Kidney epithelial cell (primary cell): Measurements from ENCODE around the gene MAN2A1. TPM values are rescaled to one million over a fixed set of nuclear protein-coding genes. Genes with fewer than 3 reads are reported as not detected.

ENCODE experiments used
- DNase-seq: peaks from one replicate; pipeline ENCODE4 v3.0.0-alpha.2; 2010; ENCODE audit warnings: low read depth
- H3K27me3 ChIP-seq: 2 replicates; pipeline ENCODE4 v1.6.0; 2011; ENCODE audit warnings: low read length; ENCODE audit not compliant: control insufficient read depth, insufficient read depth
- H3K36me3 ChIP-seq: 2 replicates; pipeline ENCODE4 v1.5.1; 2011; ENCODE audit warnings: low read length; ENCODE audit not compliant: control insufficient read depth, insufficient read depth
- H3K4me3 ChIP-seq: 2 replicates; pipeline ENCODE4 v1.5.1; 2011; ENCODE audit warnings: low read depth, mild to moderate bottlenecking, control low read depth, low read length
- total RNA-seq: library from RNA; depleted of rRNA; stranded (reverse); fragments of >200 nt; gene quantifications from 2 replicates; pipeline ENCODE4 v1.2.3, GENCODE V29; 2015
- TF ChIP-seq, protein P1 (sequence below): IDR thresholded peaks from 2 replicates; pipeline ENCODE4 v1.5.1; 2011; ENCODE audit warnings: mild to moderate bottlenecking, moderate library complexity, low read length, control low read depth, inconsistent platforms; ENCODE audit not compliant: insufficient read depth, poor library complexity, severe bottlenecking

MAN2A1 gene
- total RNA-seq, 1 donor from 2014 or later = 53.1 TPM

DNA sequence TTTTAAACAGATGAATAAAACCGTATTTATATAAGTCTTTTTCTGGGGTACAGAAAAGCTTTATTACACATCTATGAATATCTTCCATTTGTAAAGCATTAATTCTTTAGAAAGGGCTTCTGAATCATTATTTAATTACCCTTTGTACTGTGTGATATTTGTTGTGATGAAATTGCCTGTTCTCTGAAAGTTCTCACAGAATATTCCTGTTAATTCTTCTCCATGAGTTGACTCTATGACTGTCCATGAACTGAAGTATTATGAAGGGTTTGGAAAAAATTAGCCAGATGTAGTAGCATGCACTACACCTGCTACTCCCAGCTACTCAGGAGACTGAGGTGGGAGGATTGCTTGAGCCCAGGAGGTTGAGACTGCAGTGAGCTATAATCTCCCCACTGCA lies 127.0 kb downstream of the MAN2A1 start:
- Histone ChIP-seq H3K27me3 (no peaks in the 10 kb centered on the region), H3K36me3 (no peaks in the 10 kb centered on the region), H3K4me3 (no peak overlapping the region)
- TF ChIP-seq, protein P1, sequence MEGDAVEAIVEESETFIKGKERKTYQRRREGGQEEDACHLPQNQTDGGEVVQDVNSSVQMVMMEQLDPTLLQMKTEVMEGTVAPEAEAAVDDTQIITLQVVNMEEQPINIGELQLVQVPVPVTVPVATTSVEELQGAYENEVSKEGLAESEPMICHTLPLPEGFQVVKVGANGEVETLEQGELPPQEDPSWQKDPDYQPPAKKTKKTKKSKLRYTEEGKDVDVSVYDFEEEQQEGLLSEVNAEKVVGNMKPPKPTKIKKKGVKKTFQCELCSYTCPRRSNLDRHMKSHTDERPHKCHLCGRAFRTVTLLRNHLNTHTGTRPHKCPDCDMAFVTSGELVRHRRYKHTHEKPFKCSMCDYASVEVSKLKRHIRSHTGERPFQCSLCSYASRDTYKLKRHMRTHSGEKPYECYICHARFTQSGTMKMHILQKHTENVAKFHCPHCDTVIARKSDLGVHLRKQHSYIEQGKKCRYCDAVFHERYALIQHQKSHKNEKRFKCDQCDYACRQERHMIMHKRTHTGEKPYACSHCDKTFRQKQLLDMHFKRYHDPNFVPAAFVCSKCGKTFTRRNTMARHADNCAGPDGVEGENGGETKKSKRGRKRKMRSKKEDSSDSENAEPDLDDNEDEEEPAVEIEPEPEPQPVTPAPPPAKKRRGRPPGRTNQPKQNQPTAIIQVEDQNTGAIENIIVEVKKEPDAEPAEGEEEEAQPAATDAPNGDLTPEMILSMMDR = no peak
- no peak for DNase-seq

DNA sequence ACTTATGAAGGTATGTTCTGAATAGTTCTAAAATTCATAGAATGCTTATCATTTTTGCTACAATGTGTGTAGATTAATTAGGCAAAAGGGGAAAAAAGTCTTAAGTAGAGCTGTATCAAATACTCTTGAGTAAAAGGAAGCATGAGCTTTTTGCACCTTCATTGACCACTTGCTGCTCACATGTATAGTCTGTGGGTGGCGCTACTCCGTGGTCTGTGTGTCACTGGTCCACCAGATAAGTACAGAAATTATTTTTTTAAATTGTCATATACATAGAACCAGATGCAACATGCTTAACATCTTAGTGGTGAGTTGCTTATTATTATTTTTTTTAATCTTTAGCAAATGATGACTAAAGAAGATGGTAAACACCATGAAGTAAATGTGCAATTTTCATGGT lies 130.2 kb downstream of the MAN2A1 start:
- H3K4me3 ChIP-seq = no peak overlapping the region
- DNase-seq = no peak
- H3K27me3 ChIP-seq = no peaks in the 10 kb centered on the region
- H3K36me3 ChIP-seq = no peaks in the 10 kb centered on the region
- TF ChIP-seq, protein P1 = no peak

DNA sequence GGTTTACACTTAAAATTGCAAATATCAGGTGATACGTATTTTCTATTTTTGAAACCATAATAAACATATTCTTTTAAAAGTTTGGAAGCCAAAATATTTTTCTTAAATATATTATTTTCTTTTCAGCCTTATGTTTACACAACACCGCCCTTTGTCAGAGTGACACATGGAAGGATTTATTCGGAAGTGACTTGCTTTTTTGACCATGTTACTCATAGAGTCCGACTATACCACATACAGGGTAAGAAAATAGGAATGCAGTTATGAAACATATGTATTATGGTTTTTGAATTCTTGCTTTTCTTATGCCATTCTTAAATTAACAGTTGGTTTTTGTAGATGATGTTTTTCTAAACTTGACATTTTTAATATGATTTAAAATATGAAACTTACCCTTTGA lies 133.9 kb downstream of the MAN2A1 start:
- Histone ChIP-seq H3K36me3 (no peaks in the 10 kb centered on the region), H3K27me3 (no peaks in the 10 kb centered on the region), H3K4me3 (no peak overlapping the region)
- DNase-seq = no peak
- TF ChIP-seq, protein P1 = no peak

DNA sequence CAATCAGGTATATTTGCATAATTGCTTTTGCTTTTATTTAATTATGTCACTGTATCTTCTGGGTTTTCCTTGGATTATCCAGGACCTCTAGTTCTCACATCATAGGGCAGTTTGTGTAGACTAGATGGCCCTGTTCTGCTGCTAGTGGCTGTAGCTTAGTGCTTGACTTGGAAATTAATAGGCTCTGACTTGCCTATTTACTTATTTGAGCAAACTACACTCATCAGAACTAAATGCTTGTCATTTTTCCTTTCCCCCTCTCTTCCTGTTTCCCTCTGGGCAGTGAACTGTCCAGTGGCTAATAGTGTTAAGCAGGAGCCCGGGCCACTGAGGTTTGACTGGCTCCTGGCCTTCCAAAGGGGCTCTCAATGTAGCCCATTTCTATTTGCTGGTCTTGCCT lies 135.7 kb downstream of the MAN2A1 start:
- Histone ChIP-seq H3K36me3 (no peaks in the 10 kb centered on the region), H3K4me3 (no peak overlapping the region), H3K27me3 (no peaks in the 10 kb centered on the region)
- TF ChIP-seq, protein P1 = no peak
- DNase-seq = no peak

DNA sequence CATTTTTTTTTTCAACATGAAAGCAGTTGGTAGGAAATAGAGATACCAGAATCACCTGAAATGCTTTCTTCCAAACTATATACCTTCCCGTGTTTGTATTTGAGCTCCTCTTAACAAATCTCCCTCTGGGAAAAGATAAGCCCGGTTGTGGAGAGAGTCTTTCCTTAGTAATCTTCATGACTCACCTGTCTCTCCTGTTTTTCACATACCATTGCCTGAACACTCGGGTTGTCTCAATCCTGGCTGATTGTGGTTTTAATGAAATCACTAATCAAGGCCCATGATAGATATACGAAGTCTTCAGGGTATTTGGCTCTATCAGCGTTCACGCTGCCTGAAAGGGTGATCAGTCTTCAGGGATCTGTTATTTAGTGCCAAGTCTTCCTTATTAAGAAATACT lies 136.7 kb downstream of the MAN2A1 start:
- no peaks in the 10 kb centered on the region for H3K36me3 ChIP-seq
- TF ChIP-seq, protein P1 = no peak
- no peak for DNase-seq
- H3K4me3 ChIP-seq = no peak overlapping the region
- no peaks in the 10 kb centered on the region for H3K27me3 ChIP-seq

DNA sequence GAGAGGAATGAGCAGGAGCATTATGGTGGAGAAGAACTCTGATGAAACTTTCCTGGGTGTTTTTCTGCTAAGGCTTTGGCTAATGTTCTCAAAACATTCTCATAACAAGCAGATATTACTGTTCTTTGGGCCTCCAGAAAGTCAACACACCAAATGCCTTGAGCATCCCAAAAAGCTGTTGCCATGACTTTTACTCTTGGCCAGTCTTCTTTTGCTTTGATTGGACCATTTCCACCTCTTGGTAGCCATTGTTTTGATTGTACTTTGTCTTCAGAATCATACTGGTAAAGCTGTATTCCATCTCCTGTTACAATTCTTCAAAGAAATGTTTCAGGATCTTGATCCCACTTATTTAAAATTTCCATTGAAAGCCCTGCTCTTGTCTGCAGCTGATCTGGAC lies 139.6 kb downstream of the MAN2A1 start:
- Histone ChIP-seq H3K27me3 (no peaks in the 10 kb centered on the region), H3K36me3 (no peaks in the 10 kb centered on the region), H3K4me3 (no peak overlapping the region)
- DNase-seq = no peak
- TF ChIP-seq, protein P1 = no peak
